GM19372 (cell line): ENCODE results near the gene HDAC4.

Experiments
- ATAC-seq: cut with Tn5 transposase; IDR thresholded peaks from one replicate; pipeline ENCODE4 v1.9.1; 2021; ENCODE audit warnings: mild to moderate bottlenecking, low read depth, moderate library complexity; ENCODE audit not compliant: unreplicated experiment

HDAC4 gene

DNA sequence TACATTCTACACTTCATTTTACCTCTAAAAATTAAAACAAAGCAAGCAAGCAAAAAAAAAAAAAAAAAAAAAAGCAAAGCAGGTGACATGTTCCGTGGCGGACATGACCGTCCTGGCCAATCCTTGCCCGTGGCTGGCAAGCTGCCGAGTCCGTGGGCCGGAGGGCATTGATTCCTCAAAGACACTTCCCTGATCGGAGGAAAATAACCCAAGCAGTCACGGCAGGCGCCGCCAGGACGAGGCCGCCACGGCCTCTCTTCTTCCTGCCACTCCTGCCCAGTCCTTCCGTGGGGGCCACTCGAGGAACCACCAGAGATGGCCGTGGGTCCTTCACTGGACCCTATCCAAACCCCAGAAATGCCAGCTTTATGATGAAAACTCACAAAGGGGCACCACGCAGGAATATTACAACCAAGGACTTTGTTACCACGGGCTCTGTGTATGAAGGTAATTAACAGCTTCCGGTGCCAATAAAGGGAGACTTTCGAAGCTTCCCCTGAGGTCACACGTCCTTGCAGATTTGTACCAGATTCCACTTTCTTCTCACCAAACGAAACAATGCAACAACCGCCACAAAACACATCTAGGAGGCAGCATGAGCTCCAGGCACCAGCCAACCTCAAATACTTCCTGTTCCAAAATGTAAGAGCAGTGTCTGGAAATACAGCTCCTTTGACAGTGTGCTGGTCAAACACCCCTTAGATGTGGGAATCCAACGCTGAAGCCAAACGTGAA lies 170.3 kb downstream of the HDAC4 start:
- ATAC-seq = no peak

DNA sequence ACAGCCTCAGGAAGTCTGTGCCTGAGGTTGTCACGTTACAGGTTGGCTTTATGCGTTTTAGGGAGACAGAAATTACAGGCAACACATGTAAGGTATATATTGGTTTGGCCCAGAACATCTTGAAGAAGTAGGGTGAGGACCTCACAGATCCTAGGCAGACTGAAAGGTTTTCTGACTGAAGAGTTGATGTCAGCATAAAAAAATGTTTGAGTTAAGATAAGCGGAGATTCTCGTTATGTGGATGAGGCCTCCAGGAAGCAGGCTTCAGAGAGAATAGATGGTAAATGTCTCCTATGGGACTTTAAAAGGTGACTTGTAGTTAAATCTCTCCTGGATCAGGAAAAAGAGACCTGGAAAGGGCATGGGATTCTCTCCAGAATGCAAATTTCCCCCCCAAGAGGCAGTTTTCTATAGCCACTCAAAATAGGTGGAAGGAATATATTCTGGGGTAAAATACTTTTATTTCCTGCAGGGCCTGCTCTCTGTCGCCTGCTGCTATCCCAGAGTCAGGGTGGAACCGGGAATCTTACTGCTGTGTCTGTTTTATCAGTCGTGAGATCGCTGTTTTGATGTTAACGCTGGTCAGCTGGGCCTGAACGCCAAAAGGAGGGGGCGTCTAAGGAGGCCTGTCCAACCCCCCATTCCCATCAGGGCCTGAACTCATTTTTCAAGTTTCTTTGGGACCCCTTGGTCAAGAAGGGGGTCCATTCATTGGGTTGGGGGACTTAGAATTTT lies 171.1 kb downstream of the HDAC4 start:
- ATAC-seq = no peak

DNA sequence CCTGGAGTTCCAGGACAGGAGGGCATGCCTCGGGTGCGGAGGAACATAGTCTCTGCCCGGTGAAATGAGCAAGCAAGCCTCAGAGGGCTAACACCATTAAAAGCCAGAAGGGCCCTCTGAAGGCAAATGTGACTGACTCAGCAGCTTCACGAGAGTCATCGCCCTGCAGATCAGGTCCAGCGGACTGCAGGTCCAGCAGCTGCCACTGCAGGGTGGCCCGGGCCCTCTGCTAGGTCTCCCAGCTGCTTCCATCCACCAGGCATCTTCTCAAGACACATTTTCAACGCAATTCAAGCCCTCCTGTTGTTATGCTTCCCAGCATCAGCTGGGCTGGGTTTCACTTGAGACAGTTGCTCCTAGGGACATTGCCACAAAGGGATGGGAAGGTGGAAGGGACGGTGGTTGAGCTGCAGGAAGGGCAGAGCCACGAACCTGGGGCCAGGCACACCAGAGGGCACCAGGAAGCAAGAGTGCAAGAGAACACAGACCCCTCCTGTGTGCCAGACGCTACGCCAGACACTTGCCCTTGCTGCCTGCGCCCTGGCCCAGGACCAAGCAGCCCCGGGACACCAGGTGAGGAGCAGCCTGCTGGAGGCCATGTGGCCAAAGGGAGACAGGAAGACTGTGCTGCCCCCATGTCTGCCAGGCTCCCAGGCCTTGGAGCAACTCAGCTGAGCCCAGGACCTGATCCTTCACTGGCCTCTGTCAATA lies 173.0 kb downstream of the HDAC4 start:
- ATAC-seq = no peak

DNA sequence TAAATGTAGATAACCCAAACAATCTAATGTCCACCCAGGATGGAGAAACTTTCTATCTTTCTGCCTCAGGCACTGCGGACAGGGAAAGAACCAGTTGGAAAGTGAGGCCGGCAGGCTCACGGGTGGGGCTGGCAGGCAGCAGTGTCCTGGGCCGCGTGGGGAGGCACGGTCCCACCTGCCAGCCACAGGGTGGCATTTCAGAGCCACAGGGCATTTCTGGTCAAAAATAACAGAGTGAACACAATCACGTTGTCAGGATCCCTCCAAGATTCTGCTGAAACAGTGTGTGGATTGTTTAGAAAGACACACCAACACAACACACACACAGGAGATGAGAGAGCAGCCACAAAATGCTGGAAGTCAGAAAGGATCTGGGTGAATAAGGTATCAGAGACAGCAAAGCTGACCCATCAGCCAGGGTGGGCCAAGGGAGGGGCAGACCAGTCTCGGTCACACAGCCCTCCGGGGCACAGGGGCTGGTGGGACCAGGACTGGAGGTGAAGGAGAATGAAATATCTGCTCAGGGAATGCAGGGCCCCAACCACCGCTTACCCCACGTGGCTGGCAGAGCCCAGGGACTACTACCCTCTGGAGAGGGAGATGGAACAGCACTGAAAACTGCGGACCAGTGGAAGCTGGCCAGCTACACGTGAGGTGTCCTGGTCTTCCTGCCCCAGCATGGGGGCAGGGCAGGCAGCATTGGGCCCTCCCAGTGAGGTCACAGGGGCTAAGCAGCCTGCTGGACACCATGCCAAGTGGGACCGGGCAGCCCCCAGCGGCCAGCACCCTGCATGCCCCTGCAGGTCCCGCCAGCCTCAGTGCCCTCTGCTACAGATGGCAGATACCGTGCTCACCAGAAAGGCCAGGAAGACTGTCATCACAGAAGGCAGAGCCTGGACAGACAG lies 173.9 kb downstream of the HDAC4 start:
- no peak for ATAC-seq

DNA sequence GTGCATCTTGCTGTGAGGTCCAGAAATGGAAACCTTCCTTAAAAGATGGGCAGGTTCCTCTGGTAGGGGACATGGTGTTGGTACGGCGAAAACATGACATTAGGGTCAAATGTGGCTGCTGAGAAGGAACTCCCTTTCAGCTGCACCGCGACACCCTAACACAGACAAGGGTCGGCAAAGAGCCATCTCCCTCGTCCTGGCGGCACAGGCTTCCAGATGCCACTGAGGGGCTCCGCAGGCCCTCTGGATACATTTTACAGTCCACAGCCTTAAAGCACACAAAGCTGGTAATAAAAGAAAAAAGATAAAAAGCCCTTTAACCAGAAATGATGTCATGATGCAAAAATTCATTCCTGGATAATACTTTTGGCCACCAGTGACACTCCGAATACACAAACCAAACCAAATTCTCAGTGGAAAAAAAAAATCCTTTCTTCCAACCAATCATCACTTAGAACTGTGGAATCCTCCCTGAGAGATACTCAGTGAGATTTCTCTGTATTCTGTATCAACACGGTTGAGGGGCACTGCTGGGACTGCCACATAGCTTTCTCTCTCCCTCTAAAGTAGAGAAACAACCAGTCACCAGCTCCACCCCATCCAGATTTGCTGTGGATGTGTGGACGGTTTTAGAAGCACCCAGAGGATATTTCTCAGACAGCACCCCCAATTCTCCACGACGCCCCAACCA lies 174.8 kb downstream of the HDAC4 start:
- ATAC-seq = no peak

DNA sequence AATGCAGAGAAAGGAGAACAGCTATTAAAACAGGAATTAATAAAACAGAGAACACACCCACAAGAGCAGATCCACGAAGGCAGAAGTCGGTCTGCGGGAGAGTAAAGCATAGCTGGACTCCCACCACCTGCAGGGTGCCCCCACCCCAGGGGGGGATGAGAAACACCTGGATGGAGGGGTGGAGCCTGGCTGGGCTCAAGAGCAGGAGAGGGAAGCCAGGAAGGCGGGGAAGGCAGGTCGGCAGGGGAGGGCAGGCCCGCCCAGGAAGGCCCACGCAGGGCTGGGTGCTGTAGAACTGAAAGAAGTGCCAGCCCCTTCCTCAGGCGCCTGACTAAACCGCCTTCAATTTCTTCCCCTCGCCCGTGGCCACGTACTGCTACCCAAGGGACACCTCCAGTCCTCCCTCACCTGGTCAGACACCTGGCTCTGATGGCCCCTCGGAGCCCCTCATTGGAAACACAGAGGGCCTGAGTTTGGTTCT lies 175.4 kb downstream of the HDAC4 start:
- no peak for ATAC-seq

DNA sequence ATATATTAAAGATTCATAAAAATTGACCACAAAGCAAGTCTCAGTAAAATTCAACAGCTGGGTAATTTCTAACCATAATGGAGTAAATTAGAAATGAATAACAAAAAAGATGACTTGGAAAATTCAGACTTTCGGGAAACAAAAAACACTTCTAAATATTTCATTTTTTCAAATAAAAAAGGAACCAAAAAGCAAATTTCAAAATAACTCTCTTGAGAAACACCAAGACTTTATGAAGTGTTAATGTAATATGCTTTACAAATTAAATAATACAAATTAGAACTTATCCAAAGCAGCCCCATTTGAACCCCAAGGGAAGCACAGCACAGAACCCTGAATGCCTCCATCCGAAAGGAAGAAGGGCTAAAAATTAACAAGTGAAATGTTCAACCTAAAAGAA lies 175.9 kb downstream of the HDAC4 start:
- ATAC-seq = no peak

DNA sequence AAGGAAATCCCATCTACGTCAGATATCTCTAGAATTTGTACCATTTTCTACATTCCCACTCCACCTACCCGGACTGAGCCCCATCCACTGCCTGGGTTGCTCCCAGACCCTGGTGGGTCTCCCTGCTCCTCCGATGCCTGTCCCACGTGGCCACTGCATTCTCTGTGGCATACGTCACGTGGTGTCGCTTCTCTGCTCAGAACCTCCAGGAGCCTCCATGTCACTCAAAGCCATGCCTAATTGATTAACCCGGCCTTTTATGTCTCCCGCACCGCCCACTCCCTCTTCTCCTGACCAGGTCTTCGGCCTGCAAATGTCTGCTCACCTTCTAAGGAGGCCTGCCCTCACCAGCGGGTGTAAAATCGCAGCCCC lies 176.6 kb downstream of the HDAC4 start:
- no peak for ATAC-seq

DNA sequence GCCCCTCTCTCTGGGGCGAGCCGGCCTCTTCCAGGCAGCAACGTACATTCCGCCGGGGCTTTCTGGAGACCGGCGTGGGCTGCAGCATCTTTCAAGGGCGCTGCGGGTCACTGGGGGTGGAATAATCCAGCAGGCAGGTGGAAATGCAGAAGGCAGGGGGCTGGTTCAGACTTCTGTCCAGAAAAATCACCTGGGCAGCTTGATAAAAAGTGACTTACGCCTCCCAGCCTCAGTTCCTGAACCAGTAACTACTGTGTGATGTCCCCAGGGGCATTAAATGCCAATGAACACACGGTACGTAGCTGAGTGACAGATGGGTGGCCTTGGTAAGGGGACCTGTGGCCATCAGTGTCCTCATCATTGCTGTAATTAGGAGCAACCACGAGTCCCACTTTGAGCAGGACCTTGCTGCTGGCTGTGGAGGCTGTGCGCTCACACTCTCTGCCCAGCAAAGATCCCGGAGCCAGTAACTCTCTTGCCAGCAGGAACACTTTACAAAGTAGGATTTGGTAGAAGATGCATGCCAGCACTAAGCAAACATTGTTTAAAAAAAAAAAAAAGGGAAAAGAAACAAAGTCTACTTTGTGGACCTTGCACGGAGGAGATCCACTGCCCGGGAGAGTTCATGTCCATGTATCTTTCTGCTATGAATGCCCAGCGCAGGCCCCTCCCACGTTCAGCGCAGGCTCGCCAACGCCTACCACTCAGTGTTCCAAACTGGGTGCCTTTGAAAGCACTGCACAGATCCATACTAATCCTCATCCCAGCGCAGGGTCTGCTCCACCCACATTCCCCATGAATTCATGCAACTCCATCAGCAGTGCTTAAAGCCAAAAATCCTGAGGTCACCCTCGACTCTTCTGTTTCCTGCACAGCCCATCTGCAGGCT lies 177.3 kb downstream of the HDAC4 start:
- ATAC-seq = no peak

DNA sequence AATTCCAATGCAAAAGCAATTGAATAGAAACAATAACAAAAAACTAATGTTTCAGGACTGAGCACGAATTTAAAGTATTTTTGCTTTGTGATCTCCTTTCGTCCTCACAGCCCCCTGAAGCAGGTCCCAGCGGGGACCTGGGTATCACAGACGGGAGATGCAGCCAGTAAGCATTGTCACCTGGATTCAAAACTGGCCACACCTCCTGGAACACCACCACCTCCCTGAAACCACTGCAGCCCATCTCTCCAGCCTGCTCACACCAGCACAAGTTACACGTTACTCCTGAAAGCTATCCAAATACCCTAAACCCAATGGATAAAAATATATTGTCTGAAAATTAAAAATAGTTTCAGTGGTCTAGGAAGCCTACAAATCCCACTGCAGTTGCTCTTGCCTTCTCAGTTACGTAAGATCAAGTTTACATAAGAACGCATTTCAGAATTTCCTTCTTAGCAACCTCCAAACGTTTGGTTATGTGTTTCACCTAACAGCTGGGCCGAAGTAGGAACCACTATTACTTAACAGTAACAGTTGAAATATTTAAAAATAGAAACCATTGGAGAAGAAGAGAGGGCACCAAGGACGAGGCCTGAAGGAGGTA lies 178.0 kb downstream of the HDAC4 start:
- ATAC-seq = no peak

DNA sequence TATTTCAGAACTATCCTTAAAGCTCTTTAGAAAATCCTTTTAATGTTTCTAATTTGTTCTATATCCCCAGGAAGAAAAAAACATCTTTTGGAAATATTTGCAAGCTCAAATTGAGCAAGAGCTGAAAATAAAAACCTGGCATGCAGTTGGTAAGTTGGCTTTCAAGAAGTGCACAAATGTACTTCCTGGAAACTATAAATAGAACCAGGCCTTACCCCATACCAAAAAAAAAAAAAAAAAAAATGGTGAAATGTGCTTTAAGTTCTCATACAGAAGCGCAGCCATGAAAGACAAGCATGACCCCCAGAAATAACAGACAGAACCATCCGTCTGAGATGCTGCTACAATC lies 178.5 kb downstream of the HDAC4 start:
- ATAC-seq = no peak

DNA sequence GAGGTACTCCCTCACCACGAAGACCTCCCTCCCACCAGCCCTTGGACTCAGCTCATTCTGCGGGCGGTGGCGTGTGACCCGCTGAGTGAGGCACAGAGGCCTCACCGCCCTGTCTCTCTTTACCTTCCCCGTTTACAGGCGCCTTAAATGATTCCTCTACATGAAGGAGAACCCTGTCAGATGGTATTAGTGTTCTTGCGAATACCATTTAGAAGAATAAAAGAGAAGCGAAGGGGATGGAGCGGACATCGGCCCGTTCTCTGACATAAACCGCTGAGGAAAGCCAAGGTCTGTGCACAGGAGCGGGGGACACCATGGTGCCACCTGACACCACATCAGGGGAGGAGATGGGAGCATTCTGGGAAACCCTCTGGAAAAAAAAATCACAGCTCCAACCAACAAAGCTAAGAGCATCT lies 179.8 kb downstream of the HDAC4 start:
- ATAC-seq = no peak

DNA sequence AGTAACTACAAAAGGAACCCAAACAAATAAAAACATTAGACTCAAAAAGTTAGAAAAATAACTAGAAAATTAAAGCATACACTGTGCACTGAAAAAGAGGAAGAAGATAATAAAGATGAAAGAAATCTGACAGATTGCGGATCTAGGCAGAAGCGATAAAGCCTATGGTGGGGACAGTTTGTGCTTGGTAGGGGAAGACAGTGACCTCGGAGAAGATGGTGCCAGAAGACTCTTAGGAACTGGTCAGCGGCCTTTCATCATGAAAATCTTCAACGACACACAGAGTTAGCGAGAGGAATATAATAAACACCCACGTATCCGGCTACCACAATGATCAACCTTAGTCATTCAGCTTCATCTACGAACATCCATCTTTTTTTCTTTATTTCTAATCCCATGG lies 180.5 kb downstream of the HDAC4 start:
- ATAC-seq = no peak

DNA sequence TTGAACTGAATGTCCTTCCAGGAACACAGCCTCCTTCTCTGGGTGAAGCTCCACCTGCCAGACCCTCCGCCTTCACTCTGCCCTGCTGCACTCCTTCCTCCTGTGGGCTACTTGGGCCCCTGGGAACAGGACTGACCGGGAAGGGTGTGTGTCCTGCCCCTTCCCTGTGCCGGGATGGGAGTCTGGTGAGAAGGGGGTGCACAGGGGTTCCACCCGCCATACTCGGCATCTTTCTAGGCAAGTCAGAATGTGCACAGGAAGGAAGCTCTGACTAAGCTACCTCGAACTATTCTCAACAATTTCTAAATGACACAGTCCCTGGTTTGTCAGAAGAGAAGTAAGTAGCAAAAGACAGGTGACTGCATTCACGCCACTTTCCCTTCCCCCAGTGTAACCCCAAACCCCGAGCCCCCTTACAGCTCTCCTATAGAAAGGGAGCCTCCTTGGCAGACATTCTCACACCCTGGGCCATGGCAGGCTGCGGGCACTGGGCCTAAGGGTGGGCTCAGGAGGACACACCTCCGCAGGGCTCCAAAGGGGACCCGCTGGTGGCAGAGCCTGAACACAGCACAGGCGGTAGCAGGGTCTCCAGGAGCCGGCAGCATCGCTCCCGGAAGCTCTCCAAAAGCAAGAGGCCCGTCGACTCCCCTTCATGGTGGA lies 184.1 kb downstream of the HDAC4 start:
- no peak for ATAC-seq

DNA sequence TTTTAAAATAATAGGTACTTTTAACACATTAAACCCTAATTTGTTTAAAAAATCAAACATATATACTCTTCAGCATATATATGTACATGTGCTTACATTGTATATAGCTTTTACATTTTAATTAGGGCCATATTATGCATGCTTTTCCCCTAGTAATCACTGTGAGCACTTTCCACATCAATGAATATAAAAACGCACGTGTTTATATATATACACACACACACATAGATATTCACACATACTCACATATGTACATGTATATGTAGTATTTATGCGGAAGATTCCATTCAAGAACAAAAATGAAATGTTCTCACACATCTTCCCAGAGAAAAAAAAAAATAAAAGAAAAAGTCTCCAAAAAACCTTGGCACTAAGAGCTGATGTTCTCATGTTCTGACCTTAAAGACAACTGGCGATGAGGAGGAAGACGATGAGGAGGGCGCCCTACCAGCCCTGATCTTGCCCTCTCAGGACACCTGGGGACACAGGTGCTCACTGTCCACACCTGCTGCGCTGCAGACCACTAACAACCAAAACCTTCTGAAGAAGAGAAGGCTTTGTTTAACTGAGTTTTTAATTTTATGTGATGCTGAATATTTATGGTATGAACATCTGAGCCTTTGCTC lies 184.7 kb downstream of the HDAC4 start:
- no peak for ATAC-seq

DNA sequence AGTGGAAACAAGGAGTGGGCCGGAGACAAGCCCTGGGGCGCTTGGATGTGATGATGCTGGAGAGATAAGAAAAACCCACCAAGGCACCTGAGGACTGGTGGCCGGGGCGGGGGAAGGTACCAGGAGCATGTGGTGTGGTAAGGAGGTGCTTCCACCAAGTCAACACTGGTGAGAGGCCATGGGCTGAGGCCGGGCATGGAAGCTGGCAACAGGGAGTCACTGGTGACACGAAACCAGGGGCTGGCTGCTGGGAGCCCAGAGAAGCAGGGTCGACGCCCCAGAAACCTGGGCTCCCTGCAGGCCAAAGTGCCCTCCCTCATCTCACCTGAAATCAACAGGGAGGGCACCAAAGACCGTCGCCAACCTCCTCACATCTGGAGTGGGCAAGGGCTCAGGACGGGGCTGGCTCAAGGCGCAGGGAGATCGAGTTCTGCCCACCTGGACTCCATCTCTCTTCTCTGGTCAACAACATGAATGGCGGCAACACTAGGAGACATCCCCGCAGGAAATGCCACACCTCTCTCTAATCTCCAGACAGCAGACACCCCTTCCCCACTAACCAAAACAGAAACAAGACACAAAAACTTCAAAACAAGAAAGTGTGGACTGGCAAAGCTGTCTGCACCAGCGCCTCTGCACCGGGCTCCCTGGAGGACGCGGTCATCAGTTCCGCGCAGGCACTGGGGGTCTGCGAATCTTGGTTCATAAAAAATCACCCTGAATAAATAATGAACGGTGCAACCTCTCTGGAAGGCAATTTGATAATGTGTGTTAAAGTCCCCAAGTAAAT lies 185.5 kb downstream of the HDAC4 start:
- ATAC-seq = no peak

DNA sequence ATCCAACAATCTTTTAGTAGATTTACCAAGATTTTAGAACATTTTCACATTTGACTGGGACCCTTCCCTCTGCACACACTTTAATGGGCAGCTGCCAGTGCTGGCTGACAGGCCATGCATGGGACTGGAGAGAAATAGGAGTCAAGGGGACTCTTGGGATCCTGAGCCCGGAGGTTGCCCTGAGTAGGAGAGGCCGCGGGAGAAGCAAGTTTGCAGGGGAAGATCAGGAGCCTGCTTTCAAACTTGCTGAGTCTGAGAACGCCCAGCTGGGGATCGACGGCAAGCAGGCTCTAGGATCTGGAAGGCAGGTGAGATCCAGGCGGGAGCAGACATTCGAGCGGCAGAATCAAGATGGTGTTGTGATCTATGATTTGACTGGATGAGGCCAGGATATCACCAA lies 186.1 kb downstream of the HDAC4 start:
- ATAC-seq = no peak
